Measurements from ENCODE around the gene ZC3H15.

DNA sequence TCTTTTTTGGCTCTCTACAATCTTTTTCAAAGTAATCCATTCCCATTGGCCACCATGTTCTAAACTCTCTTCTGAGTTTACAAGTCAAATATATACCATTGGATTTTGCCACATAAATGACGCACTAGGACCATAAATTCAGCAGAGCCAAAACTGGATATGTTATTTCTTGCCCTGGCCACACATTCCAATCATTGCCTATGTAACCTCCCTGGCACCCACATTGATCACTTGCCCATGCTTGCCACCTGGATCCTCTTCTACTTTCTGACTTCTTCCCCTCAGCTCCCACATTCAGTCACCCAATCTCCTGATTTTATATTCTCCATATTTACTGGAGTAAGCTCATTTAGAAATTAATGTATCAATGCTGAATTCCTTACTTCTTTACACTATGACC lies 5.1 kb upstream of the ZC3H15 start:
- TF ChIP-seq, protein P1, sequence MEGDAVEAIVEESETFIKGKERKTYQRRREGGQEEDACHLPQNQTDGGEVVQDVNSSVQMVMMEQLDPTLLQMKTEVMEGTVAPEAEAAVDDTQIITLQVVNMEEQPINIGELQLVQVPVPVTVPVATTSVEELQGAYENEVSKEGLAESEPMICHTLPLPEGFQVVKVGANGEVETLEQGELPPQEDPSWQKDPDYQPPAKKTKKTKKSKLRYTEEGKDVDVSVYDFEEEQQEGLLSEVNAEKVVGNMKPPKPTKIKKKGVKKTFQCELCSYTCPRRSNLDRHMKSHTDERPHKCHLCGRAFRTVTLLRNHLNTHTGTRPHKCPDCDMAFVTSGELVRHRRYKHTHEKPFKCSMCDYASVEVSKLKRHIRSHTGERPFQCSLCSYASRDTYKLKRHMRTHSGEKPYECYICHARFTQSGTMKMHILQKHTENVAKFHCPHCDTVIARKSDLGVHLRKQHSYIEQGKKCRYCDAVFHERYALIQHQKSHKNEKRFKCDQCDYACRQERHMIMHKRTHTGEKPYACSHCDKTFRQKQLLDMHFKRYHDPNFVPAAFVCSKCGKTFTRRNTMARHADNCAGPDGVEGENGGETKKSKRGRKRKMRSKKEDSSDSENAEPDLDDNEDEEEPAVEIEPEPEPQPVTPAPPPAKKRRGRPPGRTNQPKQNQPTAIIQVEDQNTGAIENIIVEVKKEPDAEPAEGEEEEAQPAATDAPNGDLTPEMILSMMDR (IDR thresholded peaks at IDR 0.05): no peak
- TF ChIP-seq POLR2A (IDR thresholded peaks at IDR 0.05): no peak
